WTC11 (cell line): ENCODE data around the gene ZNF716. TPM values are rescaled to one million over a fixed set of nuclear protein-coding genes. Genes with fewer than 3 reads are reported as not detected.

Experiments
- ATAC-seq: fragments of 200-7000 bp; cut with Tn5 transposase; 2 replicates; pipeline ENCODE4 v1.10.0; 2021; ENCODE audit warnings: mild to moderate bottlenecking, moderate library complexity
- CTCF ChIA-PET: fragments of 300-600 bp; sonication (Branson Sonifier 250); formaldehyde crosslinking; loops from one replicate; lab custom pipeline; 2021; ENCODE audit warnings: antibody characterized with exemption; lab: Charles Lee
- POLR2A ChIA-PET: fragments of 350-600 bp; sonication (Branson Sonifier 250); formaldehyde crosslinking; loops from one replicate; lab custom pipeline; 2021; ENCODE audit warnings: antibody characterized with exemption; lab: Charles Lee
- DNase-seq: peaks from one replicate; pipeline ENCODE4 v3.0.0; 2021; ENCODE audit warnings: low spot score
- H3K27ac Mint-ChIP-seq: 2 replicates; pipeline ENCODE4 v1.8.0; 2021; ENCODE audit warnings: mixed read lengths
- H3K27me3 Mint-ChIP-seq: 2 replicates; pipeline ENCODE4 v1.8.0; 2021; ENCODE audit warnings: low read depth, mild to moderate bottlenecking, moderate library complexity, mixed read lengths
- H3K36me3 Mint-ChIP-seq: 2 replicates; pipeline ENCODE4 v1.8.0; 2021; ENCODE audit warnings: mixed read lengths
- H3K4me1 Mint-ChIP-seq: 2 replicates; pipeline ENCODE4 v1.8.0; 2022; ENCODE audit warnings: mixed read lengths
- H3K4me3 Mint-ChIP-seq: 2 replicates; pipeline ENCODE4 v1.8.0; 2021; ENCODE audit warnings: mild to moderate bottlenecking, moderate library complexity, mixed read lengths
- H3K9me3 Mint-ChIP-seq: 2 replicates; pipeline ENCODE4 v1.8.0; 2021; ENCODE audit warnings: mixed read lengths
- CREB1 ChIP-seq: sonication (generic); formaldehyde crosslinking; IDR thresholded peaks from 2 replicates; pipeline ENCODE4 v1.8.0; 2023; ENCODE audit warnings: mild to moderate bottlenecking, missing genetic modification reagents
- E2F1 ChIP-seq: sonication (generic); formaldehyde crosslinking; IDR thresholded peaks from 2 replicates; pipeline ENCODE4 v1.8.0; 2022; ENCODE audit warnings: mild to moderate bottlenecking, missing genetic modification reagents
- E2F4 ChIP-seq: sonication (generic); formaldehyde crosslinking; IDR thresholded peaks from 2 replicates; pipeline ENCODE4 v1.8.1; 2022; ENCODE audit warnings: low read depth, mild to moderate bottlenecking, moderate library complexity, missing genetic modification reagents, borderline replicate concordance
- EMX1 ChIP-seq: fragments of 250-450 bp; sonication (Bioruptor Pico); IDR thresholded peaks from 2 replicates; pipeline ENCODE4 v1.8.0; 2021; ENCODE audit warnings: mild to moderate bottlenecking
- ESRRA ChIP-seq: sonication (generic); formaldehyde crosslinking; IDR thresholded peaks from 2 replicates; pipeline ENCODE4 v1.8.1; 2022; ENCODE audit warnings: mild to moderate bottlenecking, missing genetic modification reagents, borderline replicate concordance
- JAZF1 ChIP-seq: fragments of 250-450 bp; sonication (Bioruptor Pico); IDR thresholded peaks from 2 replicates; pipeline ENCODE4 v1.9.0; 2021; ENCODE audit warnings: moderate library complexity, mild to moderate bottlenecking, inconsistent platforms
- MAX ChIP-seq: sonication (generic); formaldehyde crosslinking; IDR thresholded peaks from 2 replicates; pipeline ENCODE4 v1.8.0; 2022; ENCODE audit warnings: mild to moderate bottlenecking, missing genetic modification reagents
- MYBL2 ChIP-seq: sonication (generic); formaldehyde crosslinking; IDR thresholded peaks from 2 replicates; pipeline ENCODE4 v1.8.1; 2023; ENCODE audit warnings: mild to moderate bottlenecking, moderate library complexity, missing genetic modification reagents
- NFATC4 ChIP-seq: fragments of 250-450 bp; sonication (Bioruptor Pico); IDR thresholded peaks from 2 replicates; pipeline ENCODE4 v1.9.0; 2021; ENCODE audit warnings: mild to moderate bottlenecking
- NFYB ChIP-seq: sonication (generic); formaldehyde crosslinking; conservative IDR thresholded peaks from 2 replicates; pipeline ENCODE4 v1.8.0; 2022; ENCODE audit warnings: low read depth, missing genetic modification reagents
- PRDM15 ChIP-seq: sonication (generic); formaldehyde crosslinking; IDR thresholded peaks from 2 replicates; pipeline ENCODE4 v1.8.0; 2022; ENCODE audit warnings: missing genetic modification reagents
- PREB ChIP-seq: sonication (generic); formaldehyde crosslinking; IDR thresholded peaks from 2 replicates; pipeline ENCODE4 v1.8.1; 2022; ENCODE audit warnings: mild to moderate bottlenecking, missing genetic modification reagents, moderate library complexity, borderline replicate concordance
- PRRX2 ChIP-seq: fragments of 250-450 bp; sonication (Bioruptor Pico); IDR thresholded peaks from 2 replicates; pipeline ENCODE4 v1.8.0; 2021; ENCODE audit warnings: mild to moderate bottlenecking
- RELA ChIP-seq: sonication (generic); formaldehyde crosslinking; IDR thresholded peaks from 2 replicates; pipeline ENCODE4 v1.8.1; 2022; ENCODE audit warnings: missing genetic modification reagents, mild to moderate bottlenecking, borderline replicate concordance
- SP1 ChIP-seq: sonication (generic); formaldehyde crosslinking; conservative IDR thresholded peaks from 2 replicates; pipeline ENCODE4 v1.8.1; 2022; ENCODE audit warnings: missing genetic modification reagents
- TEAD4 ChIP-seq: sonication (generic); formaldehyde crosslinking; IDR thresholded peaks from 2 replicates; pipeline ENCODE4 v1.8.0; 2022; ENCODE audit warnings: mild to moderate bottlenecking, missing genetic modification reagents
- ZNF317 ChIP-seq: sonication (generic); formaldehyde crosslinking; IDR thresholded peaks from 2 replicates; pipeline ENCODE4 v1.8.1; 2023; ENCODE audit warnings: low read depth, mild to moderate bottlenecking, moderate library complexity, missing genetic modification reagents, borderline replicate concordance
- ZNF532 ChIP-seq: fragments of 250-450 bp; sonication (Bioruptor Pico); IDR thresholded peaks from 2 replicates; pipeline ENCODE4 v1.9.0; 2021; ENCODE audit warnings: mild to moderate bottlenecking, borderline replicate concordance
- ZSCAN18 ChIP-seq: fragments of 250-450 bp; sonication (Bioruptor Pico); IDR thresholded peaks from 2 replicates; pipeline ENCODE4 v2.1.2; 2022; ENCODE audit warnings: mild to moderate bottlenecking, moderate library complexity
- total RNA-seq: library from RNA; stranded (reverse); gene quantifications from 3 replicates; pipeline ENCODE4 v1.2.3, GENCODE V29; 2021

ZNF716 gene
- total RNA-seq, 1 experiment from 2014 or later = not detected

GRCh38 chr7:57415326-57415725 lies 34.7 kb upstream of the ZNF716 start (continued):
- no peak for TF ChIP-seq PRDM15 (CRISPR knock-in tag)

GRCh38 chr7:57415730-57416129 lies 34.2 kb upstream of the ZNF716 start:
- Mint-ChIP-seq H3K4me1 (no peaks in the 10 kb centered on the region), H3K27me3 (peaks cover 16% of the 10 kb centered on the region; the same call in 1 of the 2 replicates)
- DNase-seq (no peak), ATAC-seq (no peak)
- CTCF ChIA-PET = no interaction called here
- TF ChIP-seq ZSCAN18 (CRISPR knock-in tag) (no peak), ZNF317 (CRISPR knock-in tag) (no peak), PREB (no peak), ZNF532 (CRISPR knock-in tag) (no peak), NFYB (CRISPR knock-in tag) (no peak), MAX (CRISPR knock-in tag) (no peak), SP1 (CRISPR knock-in tag) (no peak), EMX1 (CRISPR knock-in tag) (no peak), RELA (CRISPR knock-in tag) (no peak)
- TF ChIP-seq, all 79 proteins: peak for 0
- POLR2A ChIA-PET = no interaction called here
- Mint-ChIP-seq H3K4me3 (no peak overlapping the region), H3K36me3 (peaks cover 65% of the 10 kb centered on the region), H3K9me3 (peaks cover 62% of the 10 kb centered on the region), H3K27ac (no peak overlapping the region)

GRCh38 chr7:57416601-57417358 lies 33.2 kb upstream of the ZNF716 start:
- CTCF ChIA-PET = no interaction called here

More at GRCh38 chr7:57416601-57417358, 33.2 kb upstream of the ZNF716 start:
- no peak for ATAC-seq
- H3K27me3 Mint-ChIP-seq = peaks cover 8% of the 10 kb centered on the region; the same call in 1 of the 2 replicates
- no peak overlapping the region for H3K4me3 Mint-ChIP-seq
- TF ChIP-seq JAZF1 (no peak), PRRX2 (no peak), ESRRA (CRISPR knock-in tag) (no peak), E2F1 (CRISPR knock-in tag) (no peak), TEAD4 (CRISPR knock-in tag) (no peak), NFATC4 (CRISPR knock-in tag) (no peak), MYBL2 (CRISPR knock-in tag) (no peak), NFYB (CRISPR knock-in tag) (no peak), E2F4 (CRISPR knock-in tag) (no peak), CREB1 (no peak)
- POLR2A ChIA-PET = no interaction called here
- H3K4me1 Mint-ChIP-seq = no peaks in the 10 kb centered on the region
- H3K27ac Mint-ChIP-seq = no peak overlapping the region
- peaks cover 60% of the 10 kb centered on the region for H3K36me3 Mint-ChIP-seq
- DNase-seq = no peak
- peaks cover 58% of the 10 kb centered on the region for H3K9me3 Mint-ChIP-seq
